ENCODE results near the gene ERICH3. TPM values are rescaled to one million over a fixed set of nuclear protein-coding genes. Genes with fewer than 3 reads are reported as not detected.

ERICH3 gene
- total and polyA plus RNA-seq, 4 donors, result 0.04 to 0.08 (median 0.05) TPM

DNA sequence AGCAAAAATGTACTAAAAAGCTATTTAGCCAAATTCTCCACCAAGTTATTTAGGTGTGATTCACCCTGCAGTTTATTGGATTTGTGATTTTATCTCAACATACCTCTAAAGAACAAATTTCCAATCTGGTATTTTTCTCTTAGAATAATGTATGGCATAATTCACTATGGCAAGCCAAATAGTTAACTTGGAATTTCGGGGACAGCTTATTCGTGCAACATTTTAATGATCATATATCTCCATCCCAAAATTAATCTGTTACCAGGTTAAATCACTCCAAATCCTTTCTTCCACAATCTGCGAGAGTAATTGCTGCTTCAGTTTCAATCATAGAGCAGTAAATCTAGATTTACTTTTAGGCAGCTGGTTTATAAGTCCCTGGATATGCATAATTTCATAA, 53.4 kb downstream of the ERICH3 start:
- no peak for TF ChIP-seq EGR1 (IDR thresholded peaks at IDR 0.05; ENCODE audit: low read depth in 2 of 2)
- TF ChIP-seq, protein P1, sequence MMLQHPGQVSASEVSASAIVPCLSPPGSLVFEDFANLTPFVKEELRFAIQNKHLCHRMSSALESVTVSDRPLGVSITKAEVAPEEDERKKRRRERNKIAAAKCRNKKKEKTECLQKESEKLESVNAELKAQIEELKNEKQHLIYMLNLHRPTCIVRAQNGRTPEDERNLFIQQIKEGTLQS (IDR thresholded peaks at IDR 0.05), result no peak
- no peaks in the 10 kb centered on the region for H3K9me3 ChIP-seq (ENCODE audit: control insufficient read depth in 4 of 4, low read length in 3 of 4)
- no peaks in the 10 kb centered on the region for H3K27me3 ChIP-seq (ENCODE audit: control insufficient read depth in 4 of 4, insufficient read depth in 4 of 4, low read length in 3 of 4)
- WGBS, result 85% methylated on average over 3 of the region's 3 CpGs
- no peak overlapping the region for H3K4me3 ChIP-seq (ENCODE audit: low read depth in 1 of 3, low read length in 3 of 3)
- no peaks in the 10 kb centered on the region for H3K36me3 ChIP-seq (ENCODE audit: control insufficient read depth in 4 of 4, insufficient read depth in 3 of 4, low read depth in 1 of 4, low read length in 3 of 4)
- H3K27ac ChIP-seq (ENCODE audit: low read depth in 1 of 2, low read length in 2 of 2), result no peak overlapping the region
- H3K9ac ChIP-seq (ENCODE audit: low read depth in 1 of 2, low read length in 2 of 2), result no peak overlapping the region
- H3K4me1 ChIP-seq (ENCODE audit: control insufficient read depth in 4 of 4, insufficient read depth in 4 of 4, low read length in 3 of 4), result no peaks in the 10 kb centered on the region
- DNase-seq (ENCODE audit: low spot score), result no peak

- Histone ChIP-seq H3K27me3 (ENCODE audit: control insufficient read depth in 4 of 4, insufficient read depth in 4 of 4, low read length in 3 of 4) (no peaks in the 10 kb centered on the region), H3K36me3 (ENCODE audit: control insufficient read depth in 4 of 4, insufficient read depth in 3 of 4, low read depth in 1 of 4, low read length in 3 of 4) (no peaks in the 10 kb centered on the region), H3K9ac (ENCODE audit: low read depth in 1 of 2, low read length in 2 of 2) (no peak overlapping the region), H3K4me1 (ENCODE audit: control insufficient read depth in 4 of 4, insufficient read depth in 4 of 4, low read length in 3 of 4) (no peaks in the 10 kb centered on the region), H3K9me3 (ENCODE audit: control insufficient read depth in 4 of 4, low read length in 3 of 4) (no peaks in the 10 kb centered on the region), H3K27ac (ENCODE audit: low read depth in 1 of 2, low read length in 2 of 2) (no peak overlapping the region), H3K4me3 (ENCODE audit: low read depth in 1 of 3, low read length in 3 of 3) (no peak overlapping the region)
- TF ChIP-seq TAF1 (conservative IDR thresholded peaks at IDR 0.05) (no peak), NR2F2 (IDR thresholded peaks at IDR 0.05) (no peak), EGR1 (IDR thresholded peaks at IDR 0.05; ENCODE audit: low read depth in 2 of 2) (no peak), RXRA (IDR thresholded peaks at IDR 0.05) (no peak), JUND (IDR thresholded peaks at IDR 0.05) (no peak), SP1 (IDR thresholded peaks at IDR 0.05) (no peak), YY1 (IDR thresholded peaks at IDR 0.05) (no peak), HNF4G (IDR thresholded peaks at IDR 0.05) (no peak), FOXA2 (IDR thresholded peaks at IDR 0.05) (no peak), FOXA1 (IDR thresholded peaks at IDR 0.05) (no peak), GABPA (IDR thresholded peaks at IDR 0.05 in 1 of 2, conservative IDR thresholded peaks at IDR 0.05 in 1 of 2) (no peak), ZBTB33 (IDR thresholded peaks at IDR 0.05) (no peak), HNF4A (conservative IDR thresholded peaks at IDR 0.05) (no peak)
- TF ChIP-seq, protein P2, sequence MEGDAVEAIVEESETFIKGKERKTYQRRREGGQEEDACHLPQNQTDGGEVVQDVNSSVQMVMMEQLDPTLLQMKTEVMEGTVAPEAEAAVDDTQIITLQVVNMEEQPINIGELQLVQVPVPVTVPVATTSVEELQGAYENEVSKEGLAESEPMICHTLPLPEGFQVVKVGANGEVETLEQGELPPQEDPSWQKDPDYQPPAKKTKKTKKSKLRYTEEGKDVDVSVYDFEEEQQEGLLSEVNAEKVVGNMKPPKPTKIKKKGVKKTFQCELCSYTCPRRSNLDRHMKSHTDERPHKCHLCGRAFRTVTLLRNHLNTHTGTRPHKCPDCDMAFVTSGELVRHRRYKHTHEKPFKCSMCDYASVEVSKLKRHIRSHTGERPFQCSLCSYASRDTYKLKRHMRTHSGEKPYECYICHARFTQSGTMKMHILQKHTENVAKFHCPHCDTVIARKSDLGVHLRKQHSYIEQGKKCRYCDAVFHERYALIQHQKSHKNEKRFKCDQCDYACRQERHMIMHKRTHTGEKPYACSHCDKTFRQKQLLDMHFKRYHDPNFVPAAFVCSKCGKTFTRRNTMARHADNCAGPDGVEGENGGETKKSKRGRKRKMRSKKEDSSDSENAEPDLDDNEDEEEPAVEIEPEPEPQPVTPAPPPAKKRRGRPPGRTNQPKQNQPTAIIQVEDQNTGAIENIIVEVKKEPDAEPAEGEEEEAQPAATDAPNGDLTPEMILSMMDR (IDR thresholded peaks at IDR 0.05; ENCODE audit: low read depth, low read length, missing input control), result no peak
- TF ChIP-seq, protein P3, sequence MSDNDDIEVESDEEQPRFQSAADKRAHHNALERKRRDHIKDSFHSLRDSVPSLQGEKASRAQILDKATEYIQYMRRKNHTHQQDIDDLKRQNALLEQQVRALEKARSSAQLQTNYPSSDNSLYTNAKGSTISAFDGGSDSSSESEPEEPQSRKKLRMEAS (IDR thresholded peaks at IDR 0.05), result no peak
- TF ChIP-seq, protein P1 (IDR thresholded peaks at IDR 0.05), result no peak
- WGBS, result 60% methylated on average over 2 of the region's 2 CpGs
- no peak for DNase-seq (ENCODE audit: low spot score)
Observed at GRCh38 chr1:74618974-74619373, 54.6 kb downstream of the ERICH3 start.

Measured in liver (tissue), 9 donors.